Endothelial cell of umbilical vein (primary cell): ENCODE results near the gene EGFL6. TPM values are rescaled to one million over a fixed set of nuclear protein-coding genes. Genes with fewer than 3 reads are reported as not detected.

Experiments used
- BruUV-seq: library from RNA; stranded (reverse); fragments of 400-500 nt; replicated peaks from 2 replicates; lab custom pipeline; 2021; lab: Mats Ljungman, UMichigan
- CTCF ChIA-PET: fragments of 300-600, 350-600 bp; sonication (Branson Sonifier 250); formaldehyde crosslinking; loops from one replicate; lab custom pipeline; 2021; ENCODE audit warnings: antibody characterized with exemption, inconsistent platforms; lab: Charles Lee
- POLR2A ChIA-PET: fragments of 300-600, 350-600 bp; sonication (Branson Sonifier 250); formaldehyde crosslinking; loops from one replicate; lab custom pipeline; 2021; ENCODE audit warnings: antibody characterized with exemption, inconsistent platforms; lab: Charles Lee
- DNase-seq: peaks from one replicate; pipeline ENCODE4 v3.0.0-alpha.2; 2011; ENCODE audit warnings: low read depth, low spot score
- FAIRE-seq: peaks from 2 replicates; lab custom pipeline; 2011; peaks lifted over from hg19 to GRCh38; lab: Jason Lieb, UNC
- H2AFZ ChIP-seq: 2 replicates; pipeline ENCODE4 v1.6.0; 2012; ENCODE audit warnings: low read depth, low read length, control low read depth, inconsistent platforms
- H3K27ac ChIP-seq: 2 replicates; pipeline ENCODE4 v1.5.1; 2011; ENCODE audit warnings: low read depth, mild to moderate bottlenecking, control low read depth, low read length, moderate library complexity; ENCODE audit not compliant: insufficient read depth
- H3K27me3 ChIP-seq, 2 experiments: 2 replicates each; pipeline versions ENCODE4 v1.6.0 to v1.6.1; 2011; ENCODE audit warnings: low read length in 2 of 2, mixed read lengths in 1 of 2; ENCODE audit not compliant: control insufficient read depth in 2 of 2, insufficient read depth in 2 of 2
- H3K36me3 ChIP-seq, 2 experiments: 2 replicates in 1 of 2; 3 replicates in 1 of 2; pipeline ENCODE4 v1.5.1; 2011; ENCODE audit warnings: low read length in 2 of 2, mild to moderate bottlenecking in 1 of 2, moderate library complexity in 1 of 2; ENCODE audit not compliant: control insufficient read depth in 2 of 2, insufficient read depth in 2 of 2; ENCODE audit errors: extremely low read depth in 1 of 2
- H3K4me1 ChIP-seq: 3 replicates; pipeline ENCODE4 v1.5.1; 2011; ENCODE audit warnings: mild to moderate bottlenecking, low read length; ENCODE audit not compliant: control insufficient read depth, insufficient read depth; ENCODE audit errors: extremely low read depth
- H3K4me2 ChIP-seq: 2 replicates; pipeline ENCODE4 v1.6.1; 2011; ENCODE audit warnings: low read length, control low read depth, mixed read lengths; ENCODE audit not compliant: insufficient read depth
- H3K4me3 ChIP-seq, 3 experiments: fragments of 200-600 bp in 1 of 3; sonication (generic), shearing (Covaris generic) in 1 of 3; replicated peaks in 1 of 3; 2 replicates each; pipeline ENCODE4 v1.5.1; 2011 to 2016; ENCODE audit warnings: control low read depth in 3 of 3, low read length in 3 of 3, mild to moderate bottlenecking in 2 of 3, inconsistent platforms in 1 of 3, low read depth in 1 of 3, moderate library complexity in 1 of 3; ENCODE audit not compliant: insufficient read depth in 1 of 3
- H3K79me2 ChIP-seq: 2 replicates; pipeline ENCODE4 v1.6.0; 2012; ENCODE audit warnings: low read length, inconsistent platforms; ENCODE audit not compliant: control insufficient read depth, insufficient read depth
- H3K9ac ChIP-seq: replicated peaks from 2 replicates; pipeline ENCODE3; 2011; ENCODE audit warnings: low read length, control low read depth; ENCODE audit not compliant: insufficient read depth; ENCODE audit errors: extremely low read depth
- H3K9me1 ChIP-seq: replicated peaks from 3 replicates; pipeline ENCODE4 v1.6.0; 2011; ENCODE audit warnings: mild to moderate bottlenecking, low read length; ENCODE audit not compliant: control insufficient read depth, insufficient read depth; ENCODE audit errors: extremely low read depth
- H3K9me3 ChIP-seq: replicated peaks from 2 replicates; pipeline ENCODE4 v1.5.1; 2012; ENCODE audit warnings: low read length, inconsistent platforms; ENCODE audit not compliant: control insufficient read depth, insufficient read depth
- H4K20me1 ChIP-seq: replicated peaks from 2 replicates; pipeline ENCODE3; 2011; ENCODE audit warnings: mild to moderate bottlenecking, low read length; ENCODE audit not compliant: control insufficient read depth, insufficient read depth; ENCODE audit errors: extremely low read depth
- EZH2 ChIP-seq: IDR thresholded peaks from 2 replicates; pipeline ENCODE4 v1.6.1; 2012; ENCODE audit warnings: borderline replicate concordance, low read depth, mild to moderate bottlenecking, moderate library complexity, low read length, inconsistent platforms; ENCODE audit not compliant: severe bottlenecking
- FOS ChIP-seq: IDR thresholded peaks from 2 replicates; pipeline ENCODE4 v1.6.1; 2011; ENCODE audit warnings: mild to moderate bottlenecking, low read length, moderate library complexity, borderline replicate concordance; ENCODE audit not compliant: insufficient read depth
- GATA2 ChIP-seq: IDR thresholded peaks from 2 replicates; pipeline ENCODE4 v1.7.0; 2011; ENCODE audit warnings: low read depth, mild to moderate bottlenecking, moderate library complexity, mixed read lengths, low read length; ENCODE audit not compliant: insufficient read length, insufficient read depth
- JUN ChIP-seq: IDR thresholded peaks from 2 replicates; pipeline ENCODE4 v1.6.1; 2011; ENCODE audit warnings: borderline replicate concordance, low read depth; ENCODE audit not compliant: insufficient read length, insufficient read depth
- MAX ChIP-seq: IDR thresholded peaks from 2 replicates; pipeline ENCODE4 v1.6.1; 2011; ENCODE audit not compliant: insufficient read depth, insufficient read length
- MYC ChIP-seq: IDR thresholded peaks from one replicate; pipeline ENCODE4 v1.6.1; 2011; ENCODE audit warnings: mild to moderate bottlenecking, low read depth, low read length
- POLR2A ChIP-seq: IDR thresholded peaks from 2 replicates; pipeline ENCODE4 v1.6.1; 2012; ENCODE audit warnings: low read depth, mild to moderate bottlenecking, control low read depth, low read length
- POLR2AphosphoS5 ChIP-seq: IDR thresholded peaks from 2 replicates; pipeline ENCODE4 v1.6.1; 2012; ENCODE audit warnings: low read depth, mild to moderate bottlenecking, control low read depth, low read length, moderate library complexity; ENCODE audit not compliant: insufficient read depth
- dilution Hi-C: fragments of 300-500 bp; cut with MboI; formaldehyde crosslinking; loops from one replicate; pipeline ENCODE4 v1.15.0; 2019; ENCODE audit warnings: low sequenced_read_pairs; ENCODE audit not compliant: extremely low pct_ligation_motif_present
- intact Hi-C: fragments of 100-400 bp; cut with micrococcal nuclease; formaldehyde crosslinking; loops from one replicate; pipeline ENCODE4 v1.10.0; 2022
- polyA plus RNA-seq, 4 experiments: library from polyadenylated mRNA; depleted of rRNA in 3 of 4; stranded (reverse) in 3 of 4; unstranded in 1 of 4; fragments of >200 nt; gene quantifications; 2 replicates each; pipeline versions ENCODE4 v1.2.1 to v1.2.3, GENCODE V29; 2011 to 2012; ENCODE audit warnings: missing spikeins in 1 of 4
- total RNA-seq: library from RNA; stranded (reverse); gene quantifications from 2 replicates; pipeline ENCODE4 v1.2.3, GENCODE V29; 2021
- TF ChIP-seq, protein P1 (sequence below), 2 donors: IDR thresholded peaks; 1 replicate in 1 of 2; 2 replicates in 1 of 2; pipeline ENCODE4 v1.5.1; 2011; ENCODE audit warnings: low read length in 2 of 2, mild to moderate bottlenecking in 2 of 2, moderate library complexity in 2 of 2, control low read depth in 1 of 2, inconsistent platforms in 1 of 2, low read depth in 1 of 2; ENCODE audit not compliant: insufficient read depth in 1 of 2; ENCODE audit errors: extremely low read depth in 1 of 2

The EGFL6 gene
- total and polyA plus RNA-seq, 2 donors (not counting 3 experiments of a cell fraction or from before 2014, with no cell fraction given): not detected

GRCh38 chrX:13670197-13670596, 100.8 kb downstream of the EGFL6 start:
- no peak overlapping the region for H3K4me3 ChIP-seq
- ChIA-PET POLR2A (no interaction called here), CTCF (interaction anchor here (1.4 kb wide), 1 partner anchor 18 kb away, joined by 3 read pairs; the partner anchor contains the start of gene RAB9A)
- intact Hi-C loops: no loop called here
- no peak overlapping the region for H2AFZ ChIP-seq
- no peaks in the 10 kb centered on the region for H3K27me3 ChIP-seq
- H3K27ac ChIP-seq: no peak overlapping the region
- no peak overlapping the region for H3K9ac ChIP-seq
- BruUV-seq: no TSS peak
- no peak overlapping the region for H3K4me2 ChIP-seq
- no peaks in the 10 kb centered on the region for H3K36me3 ChIP-seq
- dilution Hi-C loops: no loop called here
- H4K20me1 ChIP-seq: no peaks in the 10 kb centered on the region
- no peak for TF ChIP-seq POLR2A
- TF ChIP-seq GATA2: no peak
- TF ChIP-seq EZH2: no peak
- no peak for TF ChIP-seq MAX
- no peak for TF ChIP-seq JUN
- no peak for TF ChIP-seq POLR2AphosphoS5
- TF ChIP-seq MYC: no peak
- TF ChIP-seq FOS: no peak
- TF ChIP-seq, protein P1, sequence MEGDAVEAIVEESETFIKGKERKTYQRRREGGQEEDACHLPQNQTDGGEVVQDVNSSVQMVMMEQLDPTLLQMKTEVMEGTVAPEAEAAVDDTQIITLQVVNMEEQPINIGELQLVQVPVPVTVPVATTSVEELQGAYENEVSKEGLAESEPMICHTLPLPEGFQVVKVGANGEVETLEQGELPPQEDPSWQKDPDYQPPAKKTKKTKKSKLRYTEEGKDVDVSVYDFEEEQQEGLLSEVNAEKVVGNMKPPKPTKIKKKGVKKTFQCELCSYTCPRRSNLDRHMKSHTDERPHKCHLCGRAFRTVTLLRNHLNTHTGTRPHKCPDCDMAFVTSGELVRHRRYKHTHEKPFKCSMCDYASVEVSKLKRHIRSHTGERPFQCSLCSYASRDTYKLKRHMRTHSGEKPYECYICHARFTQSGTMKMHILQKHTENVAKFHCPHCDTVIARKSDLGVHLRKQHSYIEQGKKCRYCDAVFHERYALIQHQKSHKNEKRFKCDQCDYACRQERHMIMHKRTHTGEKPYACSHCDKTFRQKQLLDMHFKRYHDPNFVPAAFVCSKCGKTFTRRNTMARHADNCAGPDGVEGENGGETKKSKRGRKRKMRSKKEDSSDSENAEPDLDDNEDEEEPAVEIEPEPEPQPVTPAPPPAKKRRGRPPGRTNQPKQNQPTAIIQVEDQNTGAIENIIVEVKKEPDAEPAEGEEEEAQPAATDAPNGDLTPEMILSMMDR (IDR thresholded peaks at IDR 0.05; ENCODE audit: extremely low read depth in 1 of 2, insufficient read depth in 1 of 2, low read depth in 1 of 2, low read length in 2 of 2): no peak
- H3K4me1 ChIP-seq: no peaks in the 10 kb centered on the region
- no peak for DNase-seq
- H3K9me1 ChIP-seq: no peaks in the 10 kb centered on the region
- H3K9me3 ChIP-seq: no peaks in the 10 kb centered on the region
- no peak for FAIRE-seq
- no peaks in the 10 kb centered on the region for H3K79me2 ChIP-seq
